GM21367 (cell line): ENCODE measurements around the gene ABR.
"Not testable (repeated sequence)": the region's sequence is repeated elsewhere in the genome, so short reads cannot be mapped to it uniquely, and the experiment has no call there.

Experiments used
- ATAC-seq: cut with Tn5 transposase; IDR thresholded peaks from one replicate; pipeline ENCODE4 v1.9.1; 2021; ENCODE audit not compliant: unreplicated experiment

Gene ABR

GRCh38 chr17:1150863-1151600 is 28.7 kb downstream of the ABR start:
- no peak for ATAC-seq

GRCh38 chr17:1149869-1150268 is 29.9 kb downstream of the ABR start:
- ATAC-seq = no peak

- no peak for ATAC-seq
These were observed 32.1 kb downstream of the ABR start for GRCh38 chr17:1147664-1148063.

- ATAC-seq = no peak
These were observed 33.1 kb downstream of the ABR start for GRCh38 chr17:1146561-1147265.

- no peak for ATAC-seq
These were observed 34.3 kb downstream of the ABR start for GRCh38 chr17:1145311-1145986.

GRCh38 chr17:1144162-1144561 is 35.6 kb downstream of the ABR start:
- no peak for ATAC-seq

GRCh38 chr17:1143573-1143972 is 36.2 kb downstream of the ABR start:
- ATAC-seq = no peak

GRCh38 chr17:1142561-1142971 is 37.2 kb downstream of the ABR start:
- ATAC-seq = no peak

- ATAC-seq = no peak
These were observed 42.3 kb downstream of the ABR start for GRCh38 chr17:1137465-1137894.

GRCh38 chr17:1136748-1137147 is 43.0 kb downstream of the ABR start:
- no peak for ATAC-seq

GRCh38 chr17:1134634-1135324 is 45.0 kb downstream of the ABR start:
- ATAC-seq = no peak

- no peak for ATAC-seq
These were observed 49.6 kb downstream of the ABR start for GRCh38 chr17:1130191-1130590.

GRCh38 chr17:1128463-1128862 is 51.3 kb downstream of the ABR start:
- ATAC-seq = not testable (repeated sequence)

- no peak for ATAC-seq
These were observed 52.8 kb downstream of the ABR start for GRCh38 chr17:1126801-1127550.

- ATAC-seq = no peak
These were observed 53.5 kb downstream of the ABR start for GRCh38 chr17:1126250-1126797.

GRCh38 chr17:1125788-1126145 is 54.0 kb downstream of the ABR start:
- ATAC-seq = no peak

- no peak for ATAC-seq
These were observed 54.6 kb downstream of the ABR start for GRCh38 chr17:1124896-1125787.

- no peak for ATAC-seq
These were observed 55.7 kb downstream of the ABR start for GRCh38 chr17:1123921-1124715.

GRCh38 chr17:1123393-1123831 is 56.4 kb downstream of the ABR start:
- ATAC-seq = no peak
